ENCODE data around the gene BCAP31. TPM values are rescaled to one million over a fixed set of nuclear protein-coding genes. Genes with fewer than 3 reads are reported as not detected.
"Not testable (repeated sequence)": the region's sequence is repeated elsewhere in the genome, so short reads cannot be mapped to it uniquely, and the experiment has no call there.

BCAP31 gene
- total RNA-seq, 1 experiment from 2014 or later = 150 TPM

DNA sequence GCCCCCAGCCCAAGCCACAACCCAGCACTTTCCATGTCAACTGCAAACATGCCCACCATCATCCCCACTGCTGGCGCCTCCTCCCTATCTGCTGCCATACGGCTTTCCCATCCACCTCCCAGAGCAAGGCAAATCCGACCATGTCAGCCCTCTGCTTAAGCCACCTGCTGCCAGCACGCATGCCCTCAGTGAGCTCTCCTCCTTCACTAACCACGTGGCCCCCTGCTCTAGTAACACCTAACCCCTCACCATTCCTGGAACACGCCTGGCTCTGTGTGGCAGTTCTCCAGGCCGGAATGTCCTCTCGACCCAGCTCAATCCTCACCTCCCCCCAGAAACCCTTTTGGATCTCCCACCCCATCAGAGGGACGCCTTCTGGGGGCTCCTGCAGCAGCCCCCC is 17.4 kb downstream of the BCAP31 start:
- Mint-ChIP-seq H3K36me3 (peaks cover 12% of the 10 kb centered on the region; the same call in 1 of the 2 replicates), H3K27ac (no peak overlapping the region; the same call in 1 of the 2 replicates)
- POLR2A ChIA-PET = no interaction called here

DNA sequence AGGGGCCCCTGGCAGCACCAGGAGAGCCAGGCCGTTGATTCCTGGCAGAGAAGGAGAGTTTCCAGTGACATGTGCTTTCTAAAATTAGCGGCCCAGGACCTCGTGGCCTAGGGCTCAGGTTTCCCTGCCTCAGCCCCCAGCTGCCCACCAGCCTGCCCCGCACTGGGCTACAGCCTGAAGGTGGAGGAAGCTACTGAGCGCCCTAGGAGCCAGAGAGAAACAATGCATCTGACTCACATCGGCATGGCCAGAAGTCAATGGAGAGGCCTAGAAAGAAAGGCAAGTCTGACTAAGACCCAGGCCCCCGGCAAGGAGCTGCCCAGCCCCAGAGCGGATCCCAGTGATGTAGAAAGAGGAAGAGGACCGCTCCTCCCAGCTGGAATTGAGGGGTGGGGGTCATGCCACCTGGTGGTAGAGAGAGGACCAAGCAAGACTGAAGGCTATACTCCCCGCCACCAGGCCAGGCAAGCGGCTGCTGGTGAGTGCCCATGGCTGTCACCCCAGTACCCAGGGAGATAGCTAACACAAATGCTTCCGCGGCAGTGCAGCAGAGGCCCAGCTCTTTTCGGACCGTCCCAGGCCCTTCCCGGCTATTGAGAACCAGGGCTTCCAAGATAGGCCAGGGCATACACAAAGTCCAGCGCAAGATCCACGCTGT is 18.7 kb downstream of the BCAP31 start:
- H3K4me1 Mint-ChIP-seq; H3K36me3 Mint-ChIP-seq; H3K27ac Mint-ChIP-seq; H3K27me3 Mint-ChIP-seq (ENCODE audit: low read depth); H3K4me3 Mint-ChIP-seq; H3K9me3 Mint-ChIP-seq; POLR2A ChIA-PET: not testable (repeated sequence)
- DNase-seq (ENCODE audit: low spot score) = peak; percentile 16
- ATAC-seq = peak; percentile 61
- CTCF ChIA-PET = interaction anchor here (0.8 to 1.3 kb wide), 2 partner anchors 20 to 36 kb away, joined by 4 to 8 read pairs; no protein-coding TSS in a partner anchor

More for the DNA sequence above, 17.4 kb downstream of the BCAP31 start:
- TF ChIP-seq FOXP1 (CRISPR knock-in tag; IDR thresholded peaks at IDR 0.05; ENCODE audit: borderline replicate concordance) (no peak), JUN (CRISPR knock-in tag; IDR thresholded peaks at IDR 0.05) (no peak), CBFB (CRISPR knock-in tag; IDR thresholded peaks at IDR 0.05; ENCODE audit: low read depth) (no peak)
- H3K4me1 Mint-ChIP-seq = 0 out of 2 replicates have a peak, but pooled peaks cover 3% of the 10 kb centered on the region
- H3K27me3 Mint-ChIP-seq (ENCODE audit: low read depth) = no peaks in the 10 kb centered on the region
- DNase-seq (ENCODE audit: low spot score) (no peak), ATAC-seq (no peak)
- no peak overlapping the region for H3K4me3 Mint-ChIP-seq
- H3K9me3 Mint-ChIP-seq = no peaks in the 10 kb centered on the region
- CTCF ChIA-PET = no interaction called here

DNA sequence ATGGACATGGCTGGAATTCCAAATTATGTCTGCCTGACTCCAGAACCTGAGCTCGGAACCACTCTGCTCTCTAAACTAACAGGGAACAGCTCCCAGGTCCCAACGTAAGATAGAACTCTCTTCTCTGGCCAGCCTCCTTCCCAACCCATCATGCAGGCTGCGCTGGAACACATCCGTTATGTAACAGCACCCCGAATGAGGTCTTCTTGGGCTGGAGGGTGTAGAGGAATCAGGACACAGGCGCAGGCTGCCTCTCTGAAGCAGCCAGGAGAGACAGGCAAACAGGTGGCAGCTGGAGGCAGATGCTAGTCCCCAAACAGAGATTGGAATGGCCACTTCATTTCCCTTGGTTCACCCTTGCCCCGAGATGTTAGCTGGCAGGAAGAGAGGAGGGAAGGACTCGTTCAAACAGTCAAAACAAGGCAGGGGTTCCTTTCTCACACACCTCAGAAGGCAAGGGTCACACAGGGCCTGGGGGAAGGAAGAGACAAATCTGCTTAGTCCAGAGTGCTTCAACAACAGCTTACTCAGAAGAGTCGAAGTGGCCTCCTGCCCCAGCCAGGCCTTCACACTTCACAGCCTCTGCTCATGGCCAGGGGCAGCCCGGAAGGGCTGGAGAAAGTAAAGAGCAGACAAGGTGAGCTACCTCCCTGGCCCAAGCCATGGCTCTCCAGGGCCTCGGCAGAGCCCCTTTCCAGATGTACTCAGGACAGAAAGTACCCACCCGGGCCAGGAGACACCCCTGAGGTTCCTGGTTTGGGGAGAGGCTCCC is 19.4 kb downstream of the BCAP31 start:
- H3K27me3 Mint-ChIP-seq (ENCODE audit: low read depth); H3K4me3 Mint-ChIP-seq; H3K4me1 Mint-ChIP-seq; H3K36me3 Mint-ChIP-seq; H3K27ac Mint-ChIP-seq; POLR2A ChIA-PET; ATAC-seq; H3K9me3 Mint-ChIP-seq; DNase-seq (ENCODE audit: low spot score): not testable (repeated sequence)
- CTCF ChIA-PET = interaction anchor here (0.8 kb wide), 1 partner anchor 19 kb away, joined by 8 read pairs; no protein-coding TSS in a partner anchor

DNA sequence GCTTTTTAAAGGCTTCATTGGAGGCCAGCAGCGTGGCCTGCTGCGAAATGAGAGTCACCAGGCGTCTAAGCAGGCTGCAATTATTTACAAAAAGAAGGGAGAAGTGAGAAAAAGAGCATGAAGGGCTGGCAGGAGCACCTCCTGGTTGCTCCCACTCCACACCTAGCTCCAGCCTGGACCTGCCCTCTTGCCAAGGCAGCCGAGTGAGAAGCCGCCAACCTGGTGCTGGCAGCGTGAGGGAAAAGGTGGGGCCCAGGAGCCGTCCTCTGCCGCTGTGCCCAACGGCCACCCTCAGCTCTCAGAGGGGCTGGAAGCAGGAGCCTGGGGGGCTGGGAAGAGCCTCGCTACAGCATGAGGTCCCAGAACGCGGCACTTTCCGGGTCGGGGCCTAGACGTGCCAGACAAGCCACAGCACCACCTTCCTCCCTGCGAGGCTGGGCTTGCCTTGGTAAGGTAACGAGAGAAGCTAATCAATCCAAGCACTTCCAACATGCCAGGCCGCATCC is 20.1 kb downstream of the BCAP31 start:
- no peak overlapping the region for H3K4me3 Mint-ChIP-seq
- DNase-seq (ENCODE audit: low spot score) = no peak
- H3K9me3 Mint-ChIP-seq = no peaks in the 10 kb centered on the region
- H3K27ac Mint-ChIP-seq = no peak overlapping the region
- no peak for ATAC-seq
- ChIA-PET POLR2A (no interaction called here), CTCF (no interaction called here)
- H3K27me3 Mint-ChIP-seq (ENCODE audit: low read depth) = no peaks in the 10 kb centered on the region
- H3K36me3 Mint-ChIP-seq = peaks cover 4% of the 10 kb centered on the region; the same call in 1 of the 2 replicates
- 0 out of 2 replicates have a peak, but pooled peaks cover 3% of the 10 kb centered on the region for H3K4me1 Mint-ChIP-seq
- no peak for TF ChIP-seq NR2C2 (CRISPR knock-in tag; IDR thresholded peaks at IDR 0.05)
- TF ChIP-seq, protein P1, sequence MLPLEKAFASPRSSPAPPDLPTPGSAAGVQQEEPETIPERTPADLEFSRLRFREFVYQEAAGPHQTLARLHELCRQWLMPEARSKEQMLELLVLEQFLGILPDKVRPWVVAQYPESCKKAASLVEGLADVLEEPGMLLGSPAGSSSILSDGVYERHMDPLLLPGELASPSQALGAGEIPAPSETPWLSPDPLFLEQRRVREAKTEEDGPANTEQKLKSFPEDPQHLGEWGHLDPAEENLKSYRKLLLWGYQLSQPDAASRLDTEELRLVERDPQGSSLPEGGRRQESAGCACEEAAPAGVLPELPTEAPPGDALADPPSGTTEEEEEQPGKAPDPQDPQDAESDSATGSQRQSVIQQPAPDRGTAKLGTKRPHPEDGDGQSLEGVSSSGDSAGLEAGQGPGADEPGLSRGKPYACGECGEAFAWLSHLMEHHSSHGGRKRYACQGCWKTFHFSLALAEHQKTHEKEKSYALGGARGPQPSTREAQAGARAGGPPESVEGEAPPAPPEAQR (CRISPR knock-in tag; IDR thresholded peaks at IDR 0.05) = no peak
- no peak for TF ChIP-seq ZBTB21 (CRISPR knock-in tag; IDR thresholded peaks at IDR 0.05; ENCODE audit: borderline replicate concordance)
- TF ChIP-seq ZNF423 (CRISPR knock-in tag; IDR thresholded peaks at IDR 0.05) = no peak
- no peak for TF ChIP-seq TCF7 (CRISPR knock-in tag; IDR thresholded peaks at IDR 0.05; ENCODE audit: low read depth)
- TF ChIP-seq, protein P2, sequence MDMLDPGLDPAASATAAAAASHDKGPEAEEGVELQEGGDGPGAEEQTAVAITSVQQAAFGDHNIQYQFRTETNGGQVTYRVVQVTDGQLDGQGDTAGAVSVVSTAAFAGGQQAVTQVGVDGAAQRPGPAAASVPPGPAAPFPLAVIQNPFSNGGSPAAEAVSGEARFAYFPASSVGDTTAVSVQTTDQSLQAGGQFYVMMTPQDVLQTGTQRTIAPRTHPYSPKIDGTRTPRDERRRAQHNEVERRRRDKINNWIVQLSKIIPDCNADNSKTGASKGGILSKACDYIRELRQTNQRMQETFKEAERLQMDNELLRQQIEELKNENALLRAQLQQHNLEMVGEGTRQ (CRISPR knock-in tag; IDR thresholded peaks at IDR 0.05) = no peak
- TF ChIP-seq, protein P3, sequence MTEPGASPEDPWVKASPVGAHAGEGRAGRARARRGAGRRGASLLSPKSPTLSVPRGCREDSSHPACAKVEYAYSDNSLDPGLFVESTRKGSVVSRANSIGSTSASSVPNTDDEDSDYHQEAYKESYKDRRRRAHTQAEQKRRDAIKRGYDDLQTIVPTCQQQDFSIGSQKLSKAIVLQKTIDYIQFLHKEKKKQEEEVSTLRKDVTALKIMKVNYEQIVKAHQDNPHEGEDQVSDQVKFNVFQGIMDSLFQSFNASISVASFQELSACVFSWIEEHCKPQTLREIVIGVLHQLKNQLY (CRISPR knock-in tag; IDR thresholded peaks at IDR 0.05) = no peak
- TF ChIP-seq, protein P4, sequence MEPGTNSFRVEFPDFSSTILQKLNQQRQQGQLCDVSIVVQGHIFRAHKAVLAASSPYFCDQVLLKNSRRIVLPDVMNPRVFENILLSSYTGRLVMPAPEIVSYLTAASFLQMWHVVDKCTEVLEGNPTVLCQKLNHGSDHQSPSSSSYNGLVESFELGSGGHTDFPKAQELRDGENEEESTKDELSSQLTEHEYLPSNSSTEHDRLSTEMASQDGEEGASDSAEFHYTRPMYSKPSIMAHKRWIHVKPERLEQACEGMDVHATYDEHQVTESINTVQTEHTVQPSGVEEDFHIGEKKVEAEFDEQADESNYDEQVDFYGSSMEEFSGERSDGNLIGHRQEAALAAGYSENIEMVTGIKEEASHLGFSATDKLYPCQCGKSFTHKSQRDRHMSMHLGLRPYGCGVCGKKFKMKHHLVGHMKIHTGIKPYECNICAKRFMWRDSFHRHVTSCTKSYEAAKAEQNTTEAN (CRISPR knock-in tag; IDR thresholded peaks at IDR 0.05) = no peak
- no peak for TF ChIP-seq FOXK1 (CRISPR knock-in tag; IDR thresholded peaks at IDR 0.05)
- TF ChIP-seq, protein P5, sequence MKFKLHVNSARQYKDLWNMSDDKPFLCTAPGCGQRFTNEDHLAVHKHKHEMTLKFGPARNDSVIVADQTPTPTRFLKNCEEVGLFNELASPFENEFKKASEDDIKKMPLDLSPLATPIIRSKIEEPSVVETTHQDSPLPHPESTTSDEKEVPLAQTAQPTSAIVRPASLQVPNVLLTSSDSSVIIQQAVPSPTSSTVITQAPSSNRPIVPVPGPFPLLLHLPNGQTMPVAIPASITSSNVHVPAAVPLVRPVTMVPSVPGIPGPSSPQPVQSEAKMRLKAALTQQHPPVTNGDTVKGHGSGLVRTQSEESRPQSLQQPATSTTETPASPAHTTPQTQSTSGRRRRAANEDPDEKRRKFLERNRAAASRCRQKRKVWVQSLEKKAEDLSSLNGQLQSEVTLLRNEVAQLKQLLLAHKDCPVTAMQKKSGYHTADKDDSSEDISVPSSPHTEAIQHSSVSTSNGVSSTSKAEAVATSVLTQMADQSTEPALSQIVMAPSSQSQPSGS (CRISPR knock-in tag; IDR thresholded peaks at IDR 0.05; ENCODE audit: borderline replicate concordance, low read depth) = no peak
- no peak for TF ChIP-seq SP1 (CRISPR knock-in tag; conservative IDR thresholded peaks at IDR 0.05)
- no peak for TF ChIP-seq ZNF416 (CRISPR knock-in tag; IDR thresholded peaks at IDR 0.05)
- no peak for TF ChIP-seq GABPB1 (CRISPR knock-in tag; IDR thresholded peaks at IDR 0.05)
- TF ChIP-seq IRF2 (CRISPR knock-in tag; IDR thresholded peaks at IDR 0.05; ENCODE audit: borderline replicate concordance, low read depth) = no peak
- TF ChIP-seq ZNF671 (CRISPR knock-in tag; IDR thresholded peaks at IDR 0.05) = no peak
- no peak for TF ChIP-seq NFYB (CRISPR knock-in tag; conservative IDR thresholded peaks at IDR 0.05; ENCODE audit: low read depth)
- no peak for TF ChIP-seq SOX15 (CRISPR knock-in tag; IDR thresholded peaks at IDR 0.05)

Measured in WTC11 (cell line).